HCT116 (cell line): ENCODE results near the gene WASL. TPM values are rescaled to one million over a fixed set of nuclear protein-coding genes. Genes with fewer than 3 reads are reported as not detected.

ENCODE experiments used
- ATAC-seq: fragments of 200-7000 bp; cut with Tn5 transposase; 2 replicates; pipeline ENCODE4 v1.9.1; 2020; ENCODE audit warnings: mild to moderate bottlenecking, moderate library complexity
- BruUV-seq: library from RNA; stranded (reverse); fragments of 400-500 nt; replicated peaks from 2 replicates; lab custom pipeline; 2021; lab: Mats Ljungman, UMichigan
- CTCF ChIA-PET: fragments of 300-600 bp; sonication (Branson Sonifier 250); formaldehyde crosslinking; loops from one replicate; lab custom pipeline; 2021; ENCODE audit warnings: antibody characterized with exemption; lab: Charles Lee
- POLR2A ChIA-PET: fragments of 300-600, 350-600 bp; sonication (Branson Sonifier 250); formaldehyde crosslinking; loops from one replicate; lab custom pipeline; 2021; ENCODE audit warnings: antibody characterized with exemption; lab: Charles Lee
- RAD21 ChIA-PET, 2 experiments: fragments of 300-600 bp; sonication (Branson Sonifier 250); formaldehyde crosslinking; loops; one replicate each; lab custom pipeline; 2023; ENCODE audit warnings: low total read pairs in 2 of 2; ENCODE audit not compliant: uncharacterized antibody in 2 of 2, unreplicated experiment in 2 of 2, low non-redundant PET in 1 of 2; lab: Charles Lee
- DNase-seq: peaks from one replicate; pipeline ENCODE4 v3.0.0-alpha.2; 2010; ENCODE audit warnings: low read depth, low spot score
- H2AFZ ChIP-seq: fragments of 200-600 bp; shearing (Covaris generic), sonication (generic); 2 replicates; pipeline ENCODE4 v1.6.1; 2017; ENCODE audit warnings: low read depth, mixed run types, mixed read lengths, antibody characterized with exemption, low read length; ENCODE audit not compliant: poor library complexity, severe bottlenecking
- H3K27ac ChIP-seq: 2 replicates; pipeline ENCODE4 v1.5.1; 2012; ENCODE audit warnings: low read depth, low read length
- H3K27me3 ChIP-seq: fragments of 200-600 bp; sonication (generic); 2 replicates; pipeline ENCODE4 v1.6.1; 2016; ENCODE audit warnings: mixed run types, low read length, mixed read lengths; ENCODE audit not compliant: insufficient read depth
- H3K36me3 ChIP-seq, 2 experiments: fragments of 200-500 bp in 1 of 2; fragments of 200-600 bp in 1 of 2; sonication (Bioruptor generic) in 1 of 2; sonication (generic) in 1 of 2; 2 replicates each; pipeline versions ENCODE4 v1.5.1 to v1.6.1; 2014 to 2016; ENCODE audit warnings: low read length in 2 of 2, inconsistent platforms in 1 of 2, mixed read lengths in 1 of 2, mixed run types in 1 of 2; ENCODE audit not compliant: insufficient read depth in 2 of 2, control insufficient read depth in 1 of 2
- H3K4me1 ChIP-seq, 2 experiments: fragments of 200-600 bp in 1 of 2; sonication (generic) in 1 of 2; 2 replicates each; pipeline versions ENCODE4 v1.5.1 to v1.6.1; 2012 to 2017; ENCODE audit warnings: low read length in 2 of 2, inconsistent platforms in 1 of 2, mild to moderate bottlenecking in 1 of 2, mixed read lengths in 1 of 2, mixed run types in 1 of 2, moderate library complexity in 1 of 2; ENCODE audit not compliant: insufficient read depth in 2 of 2, control insufficient read depth in 1 of 2
- H3K4me2 ChIP-seq: fragments of 200-600 bp; sonication (generic); 2 replicates; pipeline ENCODE4 v1.6.1; 2017; ENCODE audit warnings: mixed run types, low read length, mixed read lengths
- H3K4me3 ChIP-seq, 2 experiments: fragments of 200-600 bp in 1 of 2; sonication (generic) in 1 of 2; replicated peaks in 1 of 2; 2 replicates each; pipeline ENCODE4 v1.5.1; 2011 to 2016; ENCODE audit warnings: low read length in 2 of 2, control low read depth in 1 of 2, low read depth in 1 of 2, mild to moderate bottlenecking in 1 of 2, mixed read lengths in 1 of 2, mixed run types in 1 of 2
- H3K79me2 ChIP-seq: fragments of 200-600 bp; sonication (generic); 2 replicates; pipeline ENCODE4 v1.6.1; 2017; ENCODE audit warnings: mild to moderate bottlenecking, mixed run types, low read length, moderate library complexity, mixed read lengths; ENCODE audit not compliant: insufficient read depth
- H3K9ac ChIP-seq: fragments of 200-600 bp; sonication (generic); 2 replicates; pipeline ENCODE4 v1.6.1; 2016; ENCODE audit warnings: low read length, mixed read lengths
- H3K9me2 ChIP-seq: fragments of 200-600 bp; sonication (generic), shearing (Covaris generic); 2 replicates; pipeline ENCODE4 v1.6.1; 2017; ENCODE audit warnings: mixed run types, mild to moderate bottlenecking, moderate library complexity; ENCODE audit not compliant: insufficient read depth
- H3K9me3 ChIP-seq, 2 experiments: fragments of 200-500 bp in 1 of 2; fragments of 200-600 bp in 1 of 2; sonication (Bioruptor generic) in 1 of 2; sonication (generic) in 1 of 2; 2 replicates each; pipeline ENCODE4 v1.6.1; 2014 to 2017; ENCODE audit warnings: low read length in 2 of 2, mixed read lengths in 2 of 2, inconsistent platforms in 1 of 2, low read depth in 1 of 2, mild to moderate bottlenecking in 1 of 2, mixed run types in 1 of 2, moderate library complexity in 1 of 2; ENCODE audit not compliant: control insufficient read depth in 1 of 2, insufficient read depth in 1 of 2
- H4K20me1 ChIP-seq: fragments of 200-600 bp; sonication (generic), shearing (Covaris generic); 2 replicates; pipeline ENCODE4 v1.6.1; 2017; ENCODE audit warnings: mixed run types, mild to moderate bottlenecking, moderate library complexity; ENCODE audit not compliant: insufficient read depth
- CTCF ChIP-seq, 3 experiments: fragments of 200-600 bp in 1 of 3; sonication (generic) in 1 of 3; IDR thresholded peaks in 2 of 3; conservative IDR thresholded peaks in 1 of 3; 2 replicates each; pipeline ENCODE4 v1.5.1; 2012 to 2017; ENCODE audit warnings: low read depth in 2 of 3, low read length in 2 of 3, antibody characterized with exemption in 1 of 3, borderline replicate concordance in 1 of 3, control low read depth in 1 of 3, mild to moderate bottlenecking in 1 of 3, mixed read lengths in 1 of 3, mixed run types in 1 of 3, moderate library complexity in 1 of 3; ENCODE audit not compliant: insufficient read depth in 1 of 3
- EGR1 ChIP-seq: IDR thresholded peaks from 2 replicates; pipeline ENCODE4 v1.6.1; 2012; ENCODE audit warnings: low read depth
- MAX ChIP-seq: IDR thresholded peaks from 2 replicates; pipeline ENCODE4 v1.6.1; 2012
- REST ChIP-seq: IDR thresholded peaks from 2 replicates; pipeline ENCODE4 v1.6.1; 2012; ENCODE audit warnings: low read depth
- SRF ChIP-seq: IDR thresholded peaks from 2 replicates; pipeline ENCODE4 v1.6.1; 2012; ENCODE audit warnings: low read depth
- YY1 ChIP-seq: IDR thresholded peaks from 2 replicates; pipeline ENCODE4 v1.6.1; 2011; ENCODE audit warnings: low read length, low read depth, moderate library complexity, mild to moderate bottlenecking; ENCODE audit not compliant: insufficient replicate concordance; ENCODE audit errors: extremely low read depth
- intact Hi-C: fragments of 100-400 bp; cut with micrococcal nuclease; formaldehyde crosslinking; loops from 2 replicates; pipeline ENCODE4 v1.10.0; 2022
- total RNA-seq: library from RNA; stranded (reverse); gene quantifications from one replicate; pipeline ENCODE4 v1.2.1, GENCODE V29; 2021; ENCODE audit not compliant: unreplicated experiment

The WASL gene
- total RNA-seq, 1 experiment from 2014 or later, result 26.2 TPM

GRCh38 chr7:123661765-123662164 is 87.0 kb downstream of the WASL start:
- Histone ChIP-seq H2AFZ (no peak overlapping the region), H3K27me3 (no peaks in the 10 kb centered on the region), H3K9me2 (no peaks in the 10 kb centered on the region), H4K20me1 (no peaks in the 10 kb centered on the region), H3K36me3 (no peaks in the 10 kb centered on the region), H3K9me3 (no peaks in the 10 kb centered on the region), H3K9ac (no peak overlapping the region), H3K4me3 (no peak overlapping the region), H3K27ac (no peak overlapping the region), H3K4me1 (no peaks in the 10 kb centered on the region), H3K79me2 (no peaks in the 10 kb centered on the region), H3K4me2 (no peak overlapping the region)
- intact Hi-C loops, result no loop called here
- DNase-seq (no peak), ATAC-seq (no peak)
- ChIA-PET CTCF (no interaction called here), RAD21 (no interaction called here), POLR2A (no interaction called here)
- TF ChIP-seq SRF, result no peak
- TF ChIP-seq YY1, result no peak
- TF ChIP-seq REST, result no peak
- TF ChIP-seq CTCF (IDR thresholded peaks at IDR 0.05 in 2 of 3, conservative IDR thresholded peaks at IDR 0.05 in 1 of 3; ENCODE audit: borderline replicate concordance in 1 of 3, insufficient read depth in 1 of 3, low read depth in 2 of 3, low read length in 2 of 3), result no peak
- no peak for TF ChIP-seq MAX
- TF ChIP-seq EGR1, result no peak
- no TSS peak for BruUV-seq
